Spleen (tissue), 11 donors: ENCODE results near the gene PRKCE. TPM values are rescaled to one million over a fixed set of nuclear protein-coding genes. Genes with fewer than 3 reads are reported as not detected.

Source experiments
- DNase-seq: peaks from one replicate; pipeline ENCODE4 v3.0.0-alpha.2; 2020
- H3K27ac ChIP-seq, 8 donors: fragments of 200-600 bp; sonication (generic) in 7 of 8; 1 replicate in 4 of 8; 2 replicates in 4 of 8; pipeline versions ENCODE4 v1.5.0 to v1.8.0; 2016 to 2021; ENCODE audit warnings: inconsistent platforms in 4 of 8, mild to moderate bottlenecking in 4 of 8, moderate library complexity in 1 of 8
- H3K27me3 ChIP-seq, 7 donors: fragments of 200-600 bp; sonication (generic) in 6 of 7; replicated peaks in 1 of 7; 1 replicate in 4 of 7; 2 replicates in 3 of 7; pipeline versions ENCODE4 v1.5.0 to v1.8.0; 2016 to 2021; ENCODE audit warnings: inconsistent platforms in 3 of 7, mild to moderate bottlenecking in 1 of 7
- H3K36me3 ChIP-seq, 6 donors: fragments of 200-600 bp; sonication (generic) in 5 of 6; 1 replicate in 4 of 6; 2 replicates in 2 of 6; pipeline versions ENCODE4 v1.5.0 to v1.8.0; 2016 to 2021; ENCODE audit warnings: inconsistent platforms in 2 of 6
- H3K4me1 ChIP-seq, 6 donors: fragments of 200-600 bp; sonication (generic) in 5 of 6; 1 replicate in 3 of 6; 2 replicates in 3 of 6; pipeline versions ENCODE4 v1.5.0 to v1.8.0; 2016 to 2021; ENCODE audit warnings: inconsistent platforms in 3 of 6
- H3K4me3 ChIP-seq, 8 donors: fragments of 200-600 bp; sonication (generic) in 7 of 8; 1 replicate in 4 of 8; 2 replicates in 4 of 8; pipeline versions ENCODE4 v1.5.0 to v1.8.0; 2016 to 2021; ENCODE audit warnings: inconsistent platforms in 4 of 8, mild to moderate bottlenecking in 4 of 8, moderate library complexity in 2 of 8
- H3K9me3 ChIP-seq, 8 donors: fragments of 200-600 bp; sonication (generic) in 7 of 8; 1 replicate in 4 of 8; 2 replicates in 4 of 8; pipeline versions ENCODE4 v1.5.0 to v1.8.0; 2016 to 2021; ENCODE audit warnings: inconsistent platforms in 4 of 8
- POLR2A ChIP-seq, 3 donors: fragments of 450-650 bp; IDR thresholded peaks; one replicate each; pipeline ENCODE4 v1.5.1; 2017; ENCODE audit warnings: antibody characterized with exemption in 3 of 3, mild to moderate bottlenecking in 1 of 3
- POLR2AphosphoS5 ChIP-seq, 3 donors: sonication (generic); formaldehyde crosslinking; IDR thresholded peaks; one replicate each; pipeline ENCODE4 v1.5.1; 2017; ENCODE audit warnings: antibody characterized with exemption in 3 of 3
- WGBS, 5 donors: extraction: QIAGEN DNeasy Blood & Tissue Kit in 3 of 5; methylation state at CpG; one replicate each; pipeline versions ENCODE4 v1.1.5 to v1.1.7; 2013 to 2018; 5-methylcytosine and 5-hydroxymethylcytosine counted together
- intact Hi-C: fragments of 100-400 bp; cut with DNase I; formaldehyde crosslinking; loops from one replicate; pipeline ENCODE4 v1.15.0; 2023; ENCODE audit warnings: low total_unique reads
- polyA plus RNA-seq, 3 donors: library from polyadenylated mRNA; stranded (reverse); fragments of 200-250 nt; gene quantifications; one replicate each; pipeline ENCODE4 v1.2.1, GENCODE V29; 2013
- total RNA-seq, 7 donors: library from RNA; depleted of rRNA in 3 of 7; stranded (reverse); fragments of >200 nt in 3 of 7; fragmentation: NEBNext Ultra II Directional in 4 of 7; extraction: Animal tissue kit (Norgen Biotek cat#: 25700) in 4 of 7; gene quantifications; one replicate each; pipeline versions ENCODE4 v1.1.0 to v1.2.1, GENCODE V29; 2016 to 2021
- TF ChIP-seq, protein P1 (sequence below), 11 experiments: fragments of 200-600 bp in 7 of 11; fragments of 450-650 bp in 4 of 11; sonication (generic) in 4 of 11; IDR thresholded peaks in 8 of 11; conservative IDR thresholded peaks in 3 of 11; 1 replicate in 7 of 11; 2 replicates in 4 of 11; pipeline versions ENCODE4 v1.4.0 to v1.8.0; 2016 to 2021; ENCODE audit warnings: antibody characterized with exemption in 11 of 11, inconsistent platforms in 4 of 11, mild to moderate bottlenecking in 1 of 11
- donor health status: healthy with polysubstance abuse.
- donor health status: DM: no; HTN: no; CAD: no; lungs with moderate emphysema.
- donor health status: DM: no; HTN: no; CAD: no.
- donor health status: Bipolar disorder and iron deficiency.
- donor health status: healthy.
- donor health status: DM: no; HTN: no; CAD: no.
- donor health status: DM: yes; HTN: yes; CAD: no.

The PRKCE gene
- total and polyA plus RNA-seq, 10 donors: 2.5 to 43.6 (median 18.8) TPM

GRCh38 chr2:45759310-45759851, 107.9 kb downstream of the PRKCE start:
- Histone ChIP-seq H3K27me3 (no peaks in the 10 kb centered on the region), H3K27ac (no peak overlapping the region), H3K9me3 (no peaks in the 10 kb centered on the region), H3K4me3 (no peak overlapping the region), H3K4me1 (peaks cover 0 to 9% (median 0%) of the 10 kb centered on the region in 6 donors), H3K36me3 (no peaks in the 10 kb centered on the region)
- WGBS, 5 donors: 81 to 89% (median 85%) methylated on average over 15 of the region's 15 CpGs
- intact Hi-C loops: no loop called here
- no peak for TF ChIP-seq POLR2A (IDR thresholded peaks at IDR 0.05)
- no peak for TF ChIP-seq POLR2AphosphoS5 (IDR thresholded peaks at IDR 0.05)
- TF ChIP-seq, protein P1, sequence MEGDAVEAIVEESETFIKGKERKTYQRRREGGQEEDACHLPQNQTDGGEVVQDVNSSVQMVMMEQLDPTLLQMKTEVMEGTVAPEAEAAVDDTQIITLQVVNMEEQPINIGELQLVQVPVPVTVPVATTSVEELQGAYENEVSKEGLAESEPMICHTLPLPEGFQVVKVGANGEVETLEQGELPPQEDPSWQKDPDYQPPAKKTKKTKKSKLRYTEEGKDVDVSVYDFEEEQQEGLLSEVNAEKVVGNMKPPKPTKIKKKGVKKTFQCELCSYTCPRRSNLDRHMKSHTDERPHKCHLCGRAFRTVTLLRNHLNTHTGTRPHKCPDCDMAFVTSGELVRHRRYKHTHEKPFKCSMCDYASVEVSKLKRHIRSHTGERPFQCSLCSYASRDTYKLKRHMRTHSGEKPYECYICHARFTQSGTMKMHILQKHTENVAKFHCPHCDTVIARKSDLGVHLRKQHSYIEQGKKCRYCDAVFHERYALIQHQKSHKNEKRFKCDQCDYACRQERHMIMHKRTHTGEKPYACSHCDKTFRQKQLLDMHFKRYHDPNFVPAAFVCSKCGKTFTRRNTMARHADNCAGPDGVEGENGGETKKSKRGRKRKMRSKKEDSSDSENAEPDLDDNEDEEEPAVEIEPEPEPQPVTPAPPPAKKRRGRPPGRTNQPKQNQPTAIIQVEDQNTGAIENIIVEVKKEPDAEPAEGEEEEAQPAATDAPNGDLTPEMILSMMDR (IDR thresholded peaks at IDR 0.05 in 8 of 11, conservative IDR thresholded peaks at IDR 0.05 in 3 of 11): no peak
- DNase-seq: no peak

DNA sequence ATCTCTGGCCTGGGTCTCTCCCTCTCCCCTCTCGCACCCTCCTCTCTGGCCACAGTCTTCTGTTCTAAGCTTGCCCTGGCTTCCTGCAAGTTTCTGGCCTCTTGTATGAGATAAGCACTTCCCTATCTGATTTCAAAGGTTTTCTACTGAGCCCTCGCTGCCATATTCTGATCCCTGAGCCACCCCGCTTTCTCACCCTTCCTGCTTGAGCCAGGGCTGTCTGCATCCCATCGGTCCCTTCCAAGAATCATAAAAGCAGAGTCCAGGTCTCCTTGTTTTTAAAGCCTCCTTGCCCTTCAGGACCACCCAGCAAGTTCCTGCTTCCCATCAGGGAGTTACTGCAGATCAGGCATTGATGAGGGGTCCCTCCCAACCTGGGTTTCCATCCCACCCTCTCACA, 110.2 kb downstream of the PRKCE start:
- Histone ChIP-seq H3K9me3 (no peaks in the 10 kb centered on the region), H3K27ac (no peak overlapping the region), H3K36me3 (no peaks in the 10 kb centered on the region), H3K4me3 (no peak overlapping the region), H3K27me3 (no peaks in the 10 kb centered on the region), H3K4me1 (peaks cover 9 to 32% (median 13%) of the 10 kb centered on the region in 6 donors)
- no peak for DNase-seq
- TF ChIP-seq POLR2AphosphoS5 (IDR thresholded peaks at IDR 0.05) (no peak), POLR2A (IDR thresholded peaks at IDR 0.05) (no peak)
- TF ChIP-seq, protein P1 (IDR thresholded peaks at IDR 0.05 in 8 of 11, conservative IDR thresholded peaks at IDR 0.05 in 3 of 11): no peak
- intact Hi-C loops: no loop called here
- 63 to 90% (median 75%) methylated on average over 4 of the region's 4 CpGs for WGBS, 5 donors

DNA sequence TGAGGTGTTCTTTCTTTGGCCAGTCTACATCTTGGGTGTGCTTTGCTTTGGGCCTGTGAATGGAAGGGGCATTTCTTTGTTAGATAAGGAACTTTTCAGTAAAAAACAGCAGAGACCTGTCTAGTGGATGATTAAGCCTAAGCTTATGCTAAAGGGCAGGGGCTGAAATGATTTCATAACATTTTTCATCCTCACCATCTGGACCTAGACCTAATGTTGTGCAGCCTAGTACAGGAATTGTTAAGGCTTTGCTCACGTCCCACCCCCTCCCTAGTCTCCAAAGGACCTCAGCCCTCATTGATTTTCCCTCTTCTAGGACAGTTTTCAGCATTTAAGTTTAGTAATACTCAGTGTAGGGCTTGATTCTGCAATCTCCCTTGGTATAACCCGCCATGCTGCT, 111.8 kb downstream of the PRKCE start:
- DNase-seq: no peak
- Histone ChIP-seq H3K9me3 (no peaks in the 10 kb centered on the region), H3K4me3 (no peak overlapping the region), H3K36me3 (no peaks in the 10 kb centered on the region), H3K27ac (no peak overlapping the region), H3K27me3 (no peaks in the 10 kb centered on the region), H3K4me1 (peaks cover 9 to 46% (median 19%) of the 10 kb centered on the region in 6 donors)
- intact Hi-C loops: no loop called here
- TF ChIP-seq POLR2A (IDR thresholded peaks at IDR 0.05): no peak
- no peak for TF ChIP-seq POLR2AphosphoS5 (IDR thresholded peaks at IDR 0.05)
- TF ChIP-seq, protein P1 (IDR thresholded peaks at IDR 0.05 in 8 of 11, conservative IDR thresholded peaks at IDR 0.05 in 3 of 11): no peak
- 81 to 96% (median 90%) methylated on average over 2 of the region's 2 CpGs for WGBS, 5 donors

GRCh38 chr2:45763797-45764196, 112.3 kb downstream of the PRKCE start:
- DNase-seq: no peak
- H3K27me3 ChIP-seq: no peaks in the 10 kb centered on the region
- TF ChIP-seq POLR2A (IDR thresholded peaks at IDR 0.05) (no peak), POLR2AphosphoS5 (IDR thresholded peaks at IDR 0.05) (no peak)
- TF ChIP-seq, protein P1 (IDR thresholded peaks at IDR 0.05 in 8 of 11, conservative IDR thresholded peaks at IDR 0.05 in 3 of 11): no peak
- peaks cover 9 to 50% (median 19%) of the 10 kb centered on the region in 6 donors for H3K4me1 ChIP-seq
- WGBS, 5 donors: 88 to 94% (median 92%) methylated on average over 5 of the region's 5 CpGs
- intact Hi-C loops: no loop called here
- no peaks in the 10 kb centered on the region for H3K9me3 ChIP-seq
- H3K36me3 ChIP-seq: no peaks in the 10 kb centered on the region
- H3K4me3 ChIP-seq: no peak overlapping the region
- H3K27ac ChIP-seq: no peak overlapping the region
